Endothelial cell of umbilical vein (primary cell): ENCODE results near the gene PTPN2. TPM values are rescaled to one million over a fixed set of nuclear protein-coding genes. Genes with fewer than 3 reads are reported as not detected.

Experiments used
- BruUV-seq: library from RNA; stranded (reverse); fragments of 400-500 nt; replicated peaks from 2 replicates; lab custom pipeline; 2021; lab: Mats Ljungman, UMichigan
- CTCF ChIA-PET: fragments of 300-600, 350-600 bp; sonication (Branson Sonifier 250); formaldehyde crosslinking; loops from one replicate; lab custom pipeline; 2021; ENCODE audit warnings: antibody characterized with exemption, inconsistent platforms; lab: Charles Lee
- POLR2A ChIA-PET: fragments of 300-600, 350-600 bp; sonication (Branson Sonifier 250); formaldehyde crosslinking; loops from one replicate; lab custom pipeline; 2021; ENCODE audit warnings: antibody characterized with exemption, inconsistent platforms; lab: Charles Lee
- DNase-seq: peaks from one replicate; pipeline ENCODE4 v3.0.0-alpha.2; 2011; ENCODE audit warnings: low read depth, low spot score
- FAIRE-seq: peaks from 2 replicates; lab custom pipeline; 2011; peaks lifted over from hg19 to GRCh38; lab: Jason Lieb, UNC
- H2AFZ ChIP-seq: 2 replicates; pipeline ENCODE4 v1.6.0; 2012; ENCODE audit warnings: low read depth, low read length, control low read depth, inconsistent platforms
- H3K27ac ChIP-seq: 2 replicates; pipeline ENCODE4 v1.5.1; 2011; ENCODE audit warnings: low read depth, mild to moderate bottlenecking, control low read depth, low read length, moderate library complexity; ENCODE audit not compliant: insufficient read depth
- H3K27me3 ChIP-seq, 2 experiments: 2 replicates each; pipeline versions ENCODE4 v1.6.0 to v1.6.1; 2011; ENCODE audit warnings: low read length in 2 of 2, mixed read lengths in 1 of 2; ENCODE audit not compliant: control insufficient read depth in 2 of 2, insufficient read depth in 2 of 2
- H3K36me3 ChIP-seq, 2 experiments: 2 replicates in 1 of 2; 3 replicates in 1 of 2; pipeline ENCODE4 v1.5.1; 2011; ENCODE audit warnings: low read length in 2 of 2, mild to moderate bottlenecking in 1 of 2, moderate library complexity in 1 of 2; ENCODE audit not compliant: control insufficient read depth in 2 of 2, insufficient read depth in 2 of 2; ENCODE audit errors: extremely low read depth in 1 of 2
- H3K4me1 ChIP-seq: 3 replicates; pipeline ENCODE4 v1.5.1; 2011; ENCODE audit warnings: mild to moderate bottlenecking, low read length; ENCODE audit not compliant: control insufficient read depth, insufficient read depth; ENCODE audit errors: extremely low read depth
- H3K4me2 ChIP-seq: 2 replicates; pipeline ENCODE4 v1.6.1; 2011; ENCODE audit warnings: low read length, control low read depth, mixed read lengths; ENCODE audit not compliant: insufficient read depth
- H3K4me3 ChIP-seq, 3 experiments: fragments of 200-600 bp in 1 of 3; sonication (generic), shearing (Covaris generic) in 1 of 3; replicated peaks in 1 of 3; 2 replicates each; pipeline ENCODE4 v1.5.1; 2011 to 2016; ENCODE audit warnings: control low read depth in 3 of 3, low read length in 3 of 3, mild to moderate bottlenecking in 2 of 3, inconsistent platforms in 1 of 3, low read depth in 1 of 3, moderate library complexity in 1 of 3; ENCODE audit not compliant: insufficient read depth in 1 of 3
- H3K79me2 ChIP-seq: 2 replicates; pipeline ENCODE4 v1.6.0; 2012; ENCODE audit warnings: low read length, inconsistent platforms; ENCODE audit not compliant: control insufficient read depth, insufficient read depth
- H3K9ac ChIP-seq: replicated peaks from 2 replicates; pipeline ENCODE3; 2011; ENCODE audit warnings: low read length, control low read depth; ENCODE audit not compliant: insufficient read depth; ENCODE audit errors: extremely low read depth
- H3K9me1 ChIP-seq: replicated peaks from 3 replicates; pipeline ENCODE4 v1.6.0; 2011; ENCODE audit warnings: mild to moderate bottlenecking, low read length; ENCODE audit not compliant: control insufficient read depth, insufficient read depth; ENCODE audit errors: extremely low read depth
- H3K9me3 ChIP-seq: replicated peaks from 2 replicates; pipeline ENCODE4 v1.5.1; 2012; ENCODE audit warnings: low read length, inconsistent platforms; ENCODE audit not compliant: control insufficient read depth, insufficient read depth
- H4K20me1 ChIP-seq: replicated peaks from 2 replicates; pipeline ENCODE3; 2011; ENCODE audit warnings: mild to moderate bottlenecking, low read length; ENCODE audit not compliant: control insufficient read depth, insufficient read depth; ENCODE audit errors: extremely low read depth
- EZH2 ChIP-seq: IDR thresholded peaks from 2 replicates; pipeline ENCODE4 v1.6.1; 2012; ENCODE audit warnings: borderline replicate concordance, low read depth, mild to moderate bottlenecking, moderate library complexity, low read length, inconsistent platforms; ENCODE audit not compliant: severe bottlenecking
- FOS ChIP-seq: IDR thresholded peaks from 2 replicates; pipeline ENCODE4 v1.6.1; 2011; ENCODE audit warnings: mild to moderate bottlenecking, low read length, moderate library complexity, borderline replicate concordance; ENCODE audit not compliant: insufficient read depth
- JUN ChIP-seq: IDR thresholded peaks from 2 replicates; pipeline ENCODE4 v1.6.1; 2011; ENCODE audit warnings: borderline replicate concordance, low read depth; ENCODE audit not compliant: insufficient read length, insufficient read depth
- MYC ChIP-seq: IDR thresholded peaks from one replicate; pipeline ENCODE4 v1.6.1; 2011; ENCODE audit warnings: mild to moderate bottlenecking, low read depth, low read length
- POLR2A ChIP-seq: IDR thresholded peaks from 2 replicates; pipeline ENCODE4 v1.6.1; 2012; ENCODE audit warnings: low read depth, mild to moderate bottlenecking, control low read depth, low read length
- dilution Hi-C: fragments of 300-500 bp; cut with MboI; formaldehyde crosslinking; loops from one replicate; pipeline ENCODE4 v1.15.0; 2019; ENCODE audit warnings: low sequenced_read_pairs; ENCODE audit not compliant: extremely low pct_ligation_motif_present
- intact Hi-C: fragments of 100-400 bp; cut with micrococcal nuclease; formaldehyde crosslinking; loops from one replicate; pipeline ENCODE4 v1.10.0; 2022
- polyA plus RNA-seq, 4 experiments: library from polyadenylated mRNA; depleted of rRNA in 3 of 4; stranded (reverse) in 3 of 4; unstranded in 1 of 4; fragments of >200 nt; gene quantifications; 2 replicates each; pipeline versions ENCODE4 v1.2.1 to v1.2.3, GENCODE V29; 2011 to 2012; ENCODE audit warnings: missing spikeins in 1 of 4
- total RNA-seq: library from RNA; stranded (reverse); gene quantifications from 2 replicates; pipeline ENCODE4 v1.2.3, GENCODE V29; 2021
- TF ChIP-seq, protein P1 (sequence below), 2 donors: IDR thresholded peaks; 1 replicate in 1 of 2; 2 replicates in 1 of 2; pipeline ENCODE4 v1.5.1; 2011; ENCODE audit warnings: low read length in 2 of 2, mild to moderate bottlenecking in 2 of 2, moderate library complexity in 2 of 2, control low read depth in 1 of 2, inconsistent platforms in 1 of 2, low read depth in 1 of 2; ENCODE audit not compliant: insufficient read depth in 1 of 2; ENCODE audit errors: extremely low read depth in 1 of 2
- TF ChIP-seq, protein P2 (sequence below): IDR thresholded peaks from 2 replicates; pipeline ENCODE4 v1.6.1; 2011; ENCODE audit not compliant: insufficient read depth, insufficient read length

PTPN2 gene
- total and polyA plus RNA-seq, 2 donors (not counting 3 experiments of a cell fraction or from before 2014, with no cell fraction given) = 8.2 to 20.9 TPM

DNA sequence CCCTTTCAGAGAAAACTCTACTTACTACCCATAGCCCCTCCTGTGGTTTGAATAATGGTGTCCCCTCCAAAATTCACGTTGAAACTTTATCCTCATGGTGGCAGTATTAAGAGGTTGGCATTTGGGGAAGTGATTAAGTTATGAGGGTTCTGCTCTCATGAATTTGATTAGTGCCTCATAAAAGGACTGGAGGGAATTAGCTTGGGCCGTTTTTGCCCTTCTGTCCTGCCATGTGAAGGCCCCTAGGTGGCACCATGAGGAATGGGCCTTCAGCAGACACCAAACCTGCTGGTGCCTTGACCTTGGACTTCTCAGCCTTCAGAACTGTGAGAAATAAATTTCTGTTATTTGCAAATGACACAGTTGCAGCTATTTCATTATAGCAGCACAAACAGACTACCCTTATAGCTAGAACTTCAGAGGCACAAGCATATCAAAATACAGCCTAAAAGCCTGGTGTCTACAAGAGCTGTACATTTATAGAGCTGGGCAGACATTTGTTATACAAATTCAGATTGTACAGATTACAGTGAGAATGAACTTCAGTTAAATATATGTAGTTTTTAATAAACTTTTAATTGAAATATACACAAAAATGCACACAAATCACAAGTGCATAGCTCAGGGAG lies 2.6 kb upstream of the PTPN2 start:
- ChIA-PET CTCF (interaction anchor here (0.7 to 5.5 kb wide), 5 partner anchors 48 to 162 kb away, joined by 3 to 36 read pairs (median 4); no protein-coding TSS in a partner anchor), POLR2A (no interaction called here)
- no peak for DNase-seq
- Histone ChIP-seq H3K4me3 (no peak overlapping the region), H3K9me3 (no peaks in the 10 kb centered on the region), H3K36me3 (no peaks in the 10 kb centered on the region), H2AFZ (no peak overlapping the region), H4K20me1 (no peaks in the 10 kb centered on the region), H3K9me1 (no peaks in the 10 kb centered on the region), H3K79me2 (peaks cover 16% of the 10 kb centered on the region), H3K27me3 (peaks cover 2 to 5% of the 10 kb centered on the region in 2 experiments), H3K4me1 (peaks cover 6% of the 10 kb centered on the region), H3K9ac (no peak overlapping the region), H3K27ac (no peak overlapping the region), H3K4me2 (no peak overlapping the region)
- TF ChIP-seq, protein P1, sequence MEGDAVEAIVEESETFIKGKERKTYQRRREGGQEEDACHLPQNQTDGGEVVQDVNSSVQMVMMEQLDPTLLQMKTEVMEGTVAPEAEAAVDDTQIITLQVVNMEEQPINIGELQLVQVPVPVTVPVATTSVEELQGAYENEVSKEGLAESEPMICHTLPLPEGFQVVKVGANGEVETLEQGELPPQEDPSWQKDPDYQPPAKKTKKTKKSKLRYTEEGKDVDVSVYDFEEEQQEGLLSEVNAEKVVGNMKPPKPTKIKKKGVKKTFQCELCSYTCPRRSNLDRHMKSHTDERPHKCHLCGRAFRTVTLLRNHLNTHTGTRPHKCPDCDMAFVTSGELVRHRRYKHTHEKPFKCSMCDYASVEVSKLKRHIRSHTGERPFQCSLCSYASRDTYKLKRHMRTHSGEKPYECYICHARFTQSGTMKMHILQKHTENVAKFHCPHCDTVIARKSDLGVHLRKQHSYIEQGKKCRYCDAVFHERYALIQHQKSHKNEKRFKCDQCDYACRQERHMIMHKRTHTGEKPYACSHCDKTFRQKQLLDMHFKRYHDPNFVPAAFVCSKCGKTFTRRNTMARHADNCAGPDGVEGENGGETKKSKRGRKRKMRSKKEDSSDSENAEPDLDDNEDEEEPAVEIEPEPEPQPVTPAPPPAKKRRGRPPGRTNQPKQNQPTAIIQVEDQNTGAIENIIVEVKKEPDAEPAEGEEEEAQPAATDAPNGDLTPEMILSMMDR (IDR thresholded peaks at IDR 0.05; ENCODE audit: extremely low read depth in 1 of 2, insufficient read depth in 1 of 2, low read depth in 1 of 2, low read length in 2 of 2) = peak; percentile 30 to 38
- no peak for TF ChIP-seq JUN
- dilution Hi-C loops (no loop called here), intact Hi-C loops (no loop called here)
- BruUV-seq = no TSS peak
- FAIRE-seq = peak; percentile 60

DNA sequence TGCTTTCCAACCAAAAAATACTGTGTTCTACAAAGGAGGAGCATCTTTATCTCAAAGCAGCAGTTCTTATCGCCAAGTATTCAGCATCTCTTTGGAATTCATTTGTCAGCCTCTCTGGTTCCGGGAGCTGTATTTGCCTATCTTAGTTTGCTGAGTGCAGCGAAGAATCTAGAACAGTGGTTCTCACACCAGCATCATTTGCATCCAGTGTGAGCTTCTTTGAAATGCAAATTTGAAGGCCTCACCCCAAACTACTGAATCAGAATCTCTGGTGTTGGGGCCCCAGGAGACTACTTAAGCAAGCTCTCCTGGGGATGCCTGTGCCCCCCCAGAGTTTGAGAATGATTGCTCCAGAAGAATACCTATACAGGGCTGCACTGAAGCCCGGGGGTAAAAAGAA lies 1.5 kb upstream of the PTPN2 start:
- Histone ChIP-seq H2AFZ (no peak overlapping the region), H3K27me3 (no peaks in the 10 kb centered on the region), H3K4me3 (no peak overlapping the region), H4K20me1 (no peaks in the 10 kb centered on the region), H3K9me1 (no peaks in the 10 kb centered on the region), H3K4me2 (no peak overlapping the region), H3K4me1 (peaks cover 6% of the 10 kb centered on the region), H3K36me3 (no peaks in the 10 kb centered on the region), H3K9ac (no peak overlapping the region), H3K9me3 (no peaks in the 10 kb centered on the region), H3K27ac (no peak overlapping the region), H3K79me2 (peaks cover 27% of the 10 kb centered on the region)
- intact Hi-C loops = no loop called here
- POLR2A ChIA-PET = no interaction called here
- TF ChIP-seq, protein P2, sequence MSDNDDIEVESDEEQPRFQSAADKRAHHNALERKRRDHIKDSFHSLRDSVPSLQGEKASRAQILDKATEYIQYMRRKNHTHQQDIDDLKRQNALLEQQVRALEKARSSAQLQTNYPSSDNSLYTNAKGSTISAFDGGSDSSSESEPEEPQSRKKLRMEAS = no peak
- no peak for TF ChIP-seq EZH2
- no peak for TF ChIP-seq POLR2A
- no peak for TF ChIP-seq MYC
- TF ChIP-seq JUN = no peak
- TF ChIP-seq, protein P1 (IDR thresholded peaks at IDR 0.05; ENCODE audit: extremely low read depth in 1 of 2, insufficient read depth in 1 of 2, low read depth in 1 of 2, low read length in 2 of 2) = no peak
- no peak for TF ChIP-seq FOS
- FAIRE-seq (no peak), DNase-seq (no peak)
- CTCF ChIA-PET = interaction anchor here (1.0 to 4.1 kb wide), 3 partner anchors 10 to 141 kb away, joined by 3 to 21 read pairs (median 6); no protein-coding TSS in a partner anchor
- dilution Hi-C loops = no loop called here
- BruUV-seq = no TSS peak
